ENCODE results near the gene STIM1. TPM values are rescaled to one million over a fixed set of nuclear protein-coding genes. Genes with fewer than 3 reads are reported as not detected.

STIM1 gene
- polyA plus RNA-seq, 4 donors = 33.6 to 40.7 (median 37.5) TPM

GRCh38 chr11:3827434-3828186 lies 27.9 kb upstream of the STIM1 start:
- DNase-seq (ENCODE audit: low read depth in 4 of 4, low spot score in 2 of 4) = no peak

- DNase-seq (ENCODE audit: low read depth in 4 of 4, low spot score in 2 of 4) = no peak
These were observed 25.4 kb upstream of the STIM1 start for GRCh38 chr11:3830088-3830487.

GRCh38 chr11:3830730-3831129 lies 24.7 kb upstream of the STIM1 start:
- DNase-seq (ENCODE audit: low read depth in 4 of 4, low spot score in 2 of 4) = no peak

GRCh38 chr11:3831378-3832239 lies 23.9 kb upstream of the STIM1 start:
- DNase-seq (ENCODE audit: low read depth in 4 of 4, low spot score in 2 of 4) = no peak

GRCh38 chr11:3832816-3833215 lies 22.6 kb upstream of the STIM1 start:
- no peak for DNase-seq (ENCODE audit: low read depth in 4 of 4, low spot score in 2 of 4)

GRCh38 chr11:3833449-3833848 lies 22.0 kb upstream of the STIM1 start:
- no peak for DNase-seq (ENCODE audit: low read depth in 4 of 4, low spot score in 2 of 4)

- no peak for DNase-seq (ENCODE audit: low read depth in 4 of 4, low spot score in 2 of 4)
These were observed 21.2 kb upstream of the STIM1 start for GRCh38 chr11:3834349-3834663.

- no peak for DNase-seq (ENCODE audit: low read depth in 4 of 4, low spot score in 2 of 4)
These were observed 20.6 kb upstream of the STIM1 start for GRCh38 chr11:3834664-3835461.

GRCh38 chr11:3835751-3836150 lies 19.7 kb upstream of the STIM1 start:
- DNase-seq (ENCODE audit: low read depth in 4 of 4, low spot score in 2 of 4) = no peak

- DNase-seq (ENCODE audit: low read depth in 4 of 4, low spot score in 2 of 4) = no peak
These were observed 18.6 kb upstream of the STIM1 start for GRCh38 chr11:3836903-3837302.

GRCh38 chr11:3837793-3838192 lies 17.7 kb upstream of the STIM1 start:
- DNase-seq (ENCODE audit: low read depth in 4 of 4, low spot score in 2 of 4) = no peak

- no peak for DNase-seq (ENCODE audit: low read depth in 4 of 4, low spot score in 2 of 4)
These were observed 17.0 kb upstream of the STIM1 start for GRCh38 chr11:3838504-3838903.

- peak in 1 of 4 donors; percentile 37 for DNase-seq (ENCODE audit: low read depth in 4 of 4, low spot score in 2 of 4)
These were observed 15.2 kb upstream of the STIM1 start for GRCh38 chr11:3840004-3840869.

GRCh38 chr11:3840870-3841425 lies 14.5 kb upstream of the STIM1 start, which contains the start of gene RHOG:
RHOG (minus strand) TSS chr11:3840959; CDS start chr11:3828138, 12,821 bp downstream.
- peak in 2 of 4 donors; percentile 55 for DNase-seq (ENCODE audit: low read depth in 4 of 4, low spot score in 2 of 4)

GRCh38 chr11:3841426-3842350 lies 13.8 kb upstream of the STIM1 start:
- peak in 2 of 4 donors; percentile 64 to 69 for DNase-seq (ENCODE audit: low read depth in 4 of 4, low spot score in 2 of 4)

- no peak for DNase-seq (ENCODE audit: low read depth in 4 of 4, low spot score in 2 of 4)
These were observed 12.1 kb upstream of the STIM1 start for GRCh38 chr11:3843326-3843725.

GRCh38 chr11:3845246-3845645 lies 10.2 kb upstream of the STIM1 start:
- DNase-seq (ENCODE audit: low read depth in 4 of 4, low spot score in 2 of 4) = no peak

- no peak for DNase-seq (ENCODE audit: low read depth in 4 of 4, low spot score in 2 of 4)
These were observed 9.8 kb upstream of the STIM1 start for GRCh38 chr11:3845670-3846069.

Data from left renal cortex interstitium (tissue), 4 donors.